HG02623 (cell line): Measurements from ENCODE around the gene PARP4.
"Not testable (repeated sequence)": the region's sequence is repeated elsewhere in the genome, so short reads cannot be mapped to it uniquely, and the experiment has no call there.

Experiments used
- ATAC-seq: cut with Tn5 transposase; IDR thresholded peaks from one replicate; pipeline ENCODE4 v1.9.1; 2021; ENCODE audit warnings: moderate library complexity; ENCODE audit not compliant: unreplicated experiment

Gene PARP4

DNA sequence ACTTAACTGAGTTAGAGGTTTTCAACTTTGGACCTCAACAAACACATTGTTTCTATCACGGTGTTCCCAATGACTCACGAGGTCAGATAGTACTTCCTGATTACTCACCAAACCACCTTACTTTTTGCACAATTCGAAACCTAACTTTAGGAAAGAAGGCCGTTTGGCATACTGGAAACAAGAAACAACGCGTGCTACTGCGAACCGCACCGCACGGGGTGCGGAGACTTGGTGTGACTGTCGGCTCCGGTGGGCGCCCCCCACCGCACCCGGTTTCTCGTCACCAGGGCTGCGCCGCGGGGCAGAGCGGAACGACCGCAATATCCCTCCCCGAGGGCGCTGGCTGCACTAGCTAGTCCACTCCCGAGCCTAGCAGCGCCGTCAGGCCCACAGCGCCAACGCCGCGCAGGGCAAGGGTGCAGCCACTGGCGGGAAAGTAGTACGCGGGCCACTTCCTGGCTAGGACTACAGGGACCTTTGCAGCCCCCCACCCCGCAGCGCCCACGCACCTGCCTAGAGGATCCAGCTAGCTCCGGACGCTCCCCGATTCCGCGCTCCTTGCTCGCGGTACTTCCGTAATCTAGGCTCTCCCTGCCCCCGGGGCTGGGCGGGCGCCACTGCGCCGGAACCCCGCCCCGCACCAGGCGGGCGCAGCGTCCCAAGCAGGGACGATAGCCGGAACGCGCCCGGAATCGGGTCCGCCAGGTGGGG, at the start of gene PARP4:
Gene PARP4, minus strand, starts transcription at position 582 of the 711 bp plus-strand sequence. CDS start 9,002 bp downstream, outside the sequence.
- ATAC-seq, result peak; percentile 71

DNA sequence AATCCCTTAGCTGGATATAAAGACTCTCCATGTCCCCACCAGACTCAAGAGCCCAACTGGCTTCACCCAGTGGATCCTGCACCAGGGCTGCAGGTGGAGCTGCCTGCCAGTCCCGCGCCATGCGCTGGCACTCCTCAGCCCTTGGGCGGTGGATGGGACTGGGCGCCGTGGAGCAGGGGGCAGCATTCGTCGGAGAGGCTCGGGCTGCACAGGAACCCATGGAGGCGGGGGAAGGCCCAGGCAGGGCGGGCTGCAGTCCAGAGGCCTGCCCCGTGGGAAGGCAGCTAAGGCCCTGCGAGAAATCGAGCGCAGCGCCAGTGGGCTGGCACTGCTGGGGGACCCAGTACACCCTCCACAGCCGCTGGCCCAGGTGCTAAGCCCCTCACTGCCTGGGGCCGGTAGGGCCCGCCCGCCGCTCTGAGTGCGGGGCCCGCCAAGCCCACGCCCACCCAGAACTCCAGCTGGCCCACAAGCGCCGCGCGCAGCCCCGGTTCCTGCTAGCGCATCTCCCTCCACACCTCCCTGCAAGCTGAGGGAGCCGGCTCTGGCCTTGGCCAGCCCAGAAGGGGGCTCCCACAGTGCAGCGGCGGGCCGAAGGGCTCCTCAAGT, 48.1 kb upstream of the PARP4 start:
- ATAC-seq, result not testable (repeated sequence)

DNA sequence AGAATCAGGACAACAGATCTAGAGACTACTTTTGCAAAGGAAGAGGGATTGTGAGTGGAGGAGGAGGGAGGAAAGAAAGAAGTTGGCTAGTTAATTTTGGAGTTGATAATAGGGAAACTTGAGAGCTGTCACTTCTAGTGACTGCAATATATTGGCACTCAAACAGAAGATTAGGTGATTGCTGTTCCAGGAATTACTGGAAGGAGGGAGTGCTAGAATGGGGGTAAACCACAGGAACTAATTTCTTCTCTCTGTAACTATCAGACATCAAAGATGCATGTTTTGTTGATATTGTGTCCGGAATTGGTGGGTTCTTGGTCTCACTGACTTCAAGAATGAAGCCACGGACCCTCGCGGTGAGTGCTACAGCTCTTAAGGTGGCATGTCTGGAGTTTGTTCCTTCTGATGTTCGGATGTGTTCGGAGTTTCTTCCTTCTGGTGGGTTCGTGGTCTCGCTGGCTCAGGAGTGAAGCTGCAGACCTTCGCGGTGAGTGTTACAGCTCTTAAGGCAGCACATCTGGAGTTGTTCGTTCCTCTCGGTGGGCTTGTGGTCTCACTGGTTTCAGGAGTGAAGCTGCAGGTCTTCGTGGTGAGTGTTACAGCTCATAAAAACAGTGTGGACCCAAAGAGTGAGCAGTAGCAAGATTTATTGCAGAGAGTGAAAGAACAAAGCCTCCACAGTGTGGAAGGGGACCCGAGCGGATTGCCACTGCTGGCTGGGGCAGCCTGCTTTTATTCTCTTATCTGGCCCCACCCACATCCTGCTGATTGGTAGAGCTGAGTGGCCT, 47.0 kb upstream of the PARP4 start:
- ATAC-seq, result not testable (repeated sequence)

DNA sequence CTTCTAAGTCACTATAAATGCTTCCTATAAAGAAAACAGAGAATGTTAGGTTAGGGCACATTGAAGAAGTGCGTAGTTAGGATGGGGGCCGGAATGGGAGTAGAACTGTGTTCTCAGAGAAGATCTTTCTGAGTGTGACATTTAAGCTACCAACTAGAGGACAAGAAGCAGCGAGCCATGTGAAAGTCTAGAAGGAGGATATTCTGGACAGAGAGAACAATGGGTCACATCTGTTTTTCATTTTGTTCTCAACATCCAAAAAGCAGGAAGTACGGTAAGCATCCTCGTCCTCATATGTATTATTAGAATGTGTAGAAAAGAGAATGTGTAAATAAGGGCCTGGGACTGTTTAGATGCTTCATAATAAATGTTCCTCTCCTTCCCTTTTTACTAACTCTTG, 44.5 kb upstream of the PARP4 start:
- no peak for ATAC-seq

DNA sequence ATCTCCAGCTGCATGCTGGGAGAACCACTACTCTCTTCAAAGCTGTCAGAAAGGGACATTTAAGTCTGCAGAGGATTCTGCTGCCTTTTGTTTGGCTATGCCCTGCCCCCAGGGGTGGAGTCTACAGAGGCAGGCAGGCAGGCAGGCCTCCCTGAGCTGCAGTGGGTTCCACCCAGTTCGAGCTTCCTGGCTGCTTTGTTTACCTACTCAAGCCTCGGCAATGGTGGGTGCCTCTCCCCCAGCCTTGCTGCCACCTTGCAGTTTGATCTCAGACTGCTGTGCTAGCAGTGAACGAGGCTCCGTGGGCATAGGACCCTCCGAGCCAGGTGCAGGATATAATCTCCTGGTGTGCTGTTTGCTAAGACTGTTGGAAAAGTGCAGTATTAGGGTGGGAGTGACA, 41.3 kb upstream of the PARP4 start:
- not testable (repeated sequence) for ATAC-seq

DNA sequence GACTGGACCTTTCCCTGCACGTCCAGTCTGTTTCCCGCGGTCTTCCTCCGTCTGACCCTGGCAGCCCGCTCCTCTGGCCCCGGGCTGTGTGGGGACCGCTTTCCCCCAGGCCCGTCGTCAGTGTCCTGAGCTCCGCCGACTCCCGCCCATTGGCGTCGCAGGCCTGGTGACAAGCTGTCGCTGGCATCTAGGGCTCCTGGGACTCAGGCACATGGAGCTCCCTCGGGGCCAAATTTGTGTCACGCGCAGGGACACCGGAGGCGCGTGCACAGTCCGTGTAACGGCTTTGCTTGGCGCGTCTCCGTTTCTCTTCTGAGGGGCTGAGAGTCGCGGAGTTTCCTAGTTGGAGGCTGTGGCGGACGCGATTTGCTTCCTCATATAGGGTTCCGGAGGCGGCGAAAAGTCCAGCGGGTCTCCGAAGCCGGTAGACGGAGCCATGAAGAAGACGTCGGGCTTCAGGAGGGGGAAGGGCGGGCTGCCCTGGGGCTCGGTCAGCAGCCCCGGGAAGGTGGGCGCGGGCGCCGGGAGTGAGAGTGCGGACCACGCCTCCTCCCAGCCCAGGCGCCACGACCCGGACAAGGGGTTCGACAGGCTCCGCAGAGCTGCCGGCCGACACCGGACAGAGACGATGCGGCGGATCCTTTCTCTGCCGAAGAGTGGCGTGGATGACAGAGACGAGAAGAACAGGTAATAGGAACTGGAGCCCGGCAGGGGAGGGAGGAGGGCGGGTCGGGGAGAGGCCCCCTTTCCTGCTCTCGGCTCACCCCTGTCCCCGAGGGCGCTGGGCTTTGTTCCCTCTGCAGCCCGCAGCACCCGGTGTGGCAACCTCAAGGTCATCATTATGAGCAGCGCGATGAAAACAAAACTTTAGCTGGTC, 29.1 kb upstream of the PARP4 start:
- peak; percentile 63 for ATAC-seq

DNA sequence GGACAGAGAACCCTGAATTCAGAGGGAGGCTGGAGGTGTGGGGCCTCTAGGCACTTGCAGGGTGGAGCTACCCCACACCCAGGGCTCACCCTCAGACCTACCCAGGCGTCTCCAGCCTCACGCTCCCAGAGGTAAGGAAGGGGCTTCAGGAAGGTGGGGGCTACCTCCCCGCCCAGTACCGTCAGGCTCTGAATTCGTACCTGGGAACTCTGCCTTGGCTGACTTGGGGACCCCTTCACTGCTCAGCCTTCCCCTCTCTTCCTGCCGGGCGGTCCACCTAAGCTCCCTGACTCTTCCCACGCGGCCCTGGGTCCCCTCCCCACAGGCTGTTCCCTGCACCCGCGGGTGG, 28.5 kb upstream of the PARP4 start:
- no peak for ATAC-seq

DNA sequence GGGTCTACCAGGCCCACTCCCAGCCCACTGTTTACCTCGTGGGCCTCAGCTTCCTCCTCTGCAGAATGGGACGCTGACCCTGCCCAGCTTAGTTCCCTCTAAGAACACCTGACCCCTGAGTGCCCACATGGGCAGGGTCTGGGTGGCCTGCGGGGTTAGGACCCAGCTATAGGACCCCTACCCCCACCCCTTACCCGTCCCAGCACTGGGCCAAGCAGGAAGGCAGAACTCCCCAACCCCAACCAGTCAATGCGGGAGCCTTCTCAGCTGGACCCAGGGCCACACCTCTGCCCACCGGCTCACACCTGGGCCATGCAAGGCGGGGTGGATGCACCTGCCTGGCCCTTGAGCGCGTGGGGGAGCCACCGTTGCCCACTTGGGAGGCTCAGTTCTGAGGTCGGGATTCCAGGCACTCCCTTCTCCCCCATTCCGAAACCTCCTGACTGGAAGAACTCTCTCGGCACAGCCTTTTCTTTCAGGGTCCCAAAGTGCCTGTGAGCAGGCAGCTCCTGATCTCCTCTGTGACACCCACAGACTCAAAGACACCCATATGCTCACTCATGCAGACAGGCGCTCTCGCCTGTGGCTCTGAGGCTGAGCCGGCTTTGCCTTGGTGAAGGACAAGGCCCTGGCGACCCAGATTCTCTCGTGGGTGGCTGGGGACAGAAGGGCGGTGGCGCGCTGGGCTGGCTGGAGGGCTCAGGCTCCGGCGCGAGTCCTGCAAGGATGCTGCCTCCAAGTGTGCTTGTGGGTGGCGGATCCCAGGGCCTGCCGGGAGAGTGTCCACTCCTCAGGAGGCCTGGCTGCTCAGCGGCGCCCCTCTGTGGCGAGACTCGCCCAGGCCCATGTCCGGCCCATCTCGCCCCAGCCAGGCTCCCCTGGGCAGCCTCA, 27.9 kb upstream of the PARP4 start:
- no peak for ATAC-seq

DNA sequence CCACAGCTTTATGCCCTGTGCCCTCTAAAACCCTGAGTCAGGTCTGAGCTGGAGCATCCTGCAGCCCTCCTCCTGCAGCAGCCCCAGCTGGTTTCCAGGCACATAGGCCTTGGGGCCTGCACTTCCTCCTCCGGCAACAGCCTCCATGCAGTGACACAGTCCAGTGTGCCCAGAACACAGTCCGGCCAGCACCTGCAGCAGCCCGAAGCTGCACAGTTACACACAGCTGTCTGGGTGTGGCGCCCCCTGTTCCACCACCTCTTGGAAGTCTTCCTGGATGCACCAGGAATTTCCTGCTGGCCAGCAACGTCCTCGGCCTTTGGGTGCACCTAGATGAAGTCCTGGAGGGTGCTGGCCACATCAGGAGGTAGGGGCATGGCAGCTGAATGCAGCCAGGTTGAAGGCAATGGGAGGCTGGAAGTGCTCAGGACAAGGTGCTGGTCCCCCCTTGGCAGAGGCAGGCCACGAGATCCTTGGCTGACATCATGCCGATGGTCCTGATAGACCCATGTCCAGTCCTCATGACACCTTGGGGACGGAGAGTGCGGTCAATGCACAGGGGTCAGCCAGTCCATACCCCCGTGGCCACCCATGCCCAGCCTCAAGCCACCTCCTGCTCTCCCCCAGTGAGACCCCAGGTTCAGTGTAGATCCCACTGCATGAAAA, 27.1 kb upstream of the PARP4 start:
- ATAC-seq, result no peak

DNA sequence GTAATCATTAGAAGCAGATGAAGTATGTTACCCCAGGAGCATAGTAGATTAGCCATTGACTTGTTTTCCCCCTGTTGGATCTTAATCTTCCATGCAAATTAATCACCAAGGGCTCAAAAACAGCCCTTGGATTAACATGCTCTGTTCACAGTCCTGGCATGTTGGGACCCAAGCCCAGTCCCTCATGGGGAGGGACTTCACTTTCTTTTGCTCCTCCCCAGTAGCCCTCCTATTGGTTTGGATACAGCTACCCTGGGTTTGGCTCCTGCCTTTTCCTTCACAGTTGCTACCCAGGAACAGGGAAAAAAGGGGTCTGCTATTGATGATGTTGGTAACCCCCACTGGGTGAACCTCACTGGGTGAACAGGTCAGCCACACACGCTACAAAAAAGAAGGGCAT, 16.9 kb upstream of the PARP4 start:
- no peak for ATAC-seq

DNA sequence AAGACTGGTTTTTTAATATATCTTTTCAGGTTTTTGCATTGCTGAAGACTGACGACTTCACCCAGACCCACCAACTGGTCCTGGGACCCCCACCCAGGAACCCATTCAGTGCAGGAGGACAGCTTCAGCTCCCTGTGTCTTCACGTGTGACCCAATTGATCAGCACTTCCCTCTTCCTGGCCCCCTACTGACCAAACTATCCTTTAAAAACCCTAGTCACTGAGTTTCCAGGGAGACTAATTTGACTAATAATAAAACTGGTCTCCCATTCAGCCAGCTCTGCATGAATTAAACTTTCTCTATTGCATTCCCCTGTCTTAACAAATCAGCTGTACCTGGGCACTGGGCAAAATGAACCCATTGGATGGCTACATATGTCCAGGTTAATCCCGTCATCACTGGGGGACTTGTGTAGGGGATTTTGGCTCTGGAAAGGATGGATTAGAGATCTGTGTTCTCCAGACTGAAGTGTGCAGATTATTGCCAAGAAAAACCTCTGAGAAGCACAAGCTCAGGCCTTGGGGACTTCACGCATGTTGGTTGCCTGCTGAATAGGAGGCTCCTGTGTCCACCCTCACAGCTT, 16.3 kb upstream of the PARP4 start:
- ATAC-seq, result no peak

DNA sequence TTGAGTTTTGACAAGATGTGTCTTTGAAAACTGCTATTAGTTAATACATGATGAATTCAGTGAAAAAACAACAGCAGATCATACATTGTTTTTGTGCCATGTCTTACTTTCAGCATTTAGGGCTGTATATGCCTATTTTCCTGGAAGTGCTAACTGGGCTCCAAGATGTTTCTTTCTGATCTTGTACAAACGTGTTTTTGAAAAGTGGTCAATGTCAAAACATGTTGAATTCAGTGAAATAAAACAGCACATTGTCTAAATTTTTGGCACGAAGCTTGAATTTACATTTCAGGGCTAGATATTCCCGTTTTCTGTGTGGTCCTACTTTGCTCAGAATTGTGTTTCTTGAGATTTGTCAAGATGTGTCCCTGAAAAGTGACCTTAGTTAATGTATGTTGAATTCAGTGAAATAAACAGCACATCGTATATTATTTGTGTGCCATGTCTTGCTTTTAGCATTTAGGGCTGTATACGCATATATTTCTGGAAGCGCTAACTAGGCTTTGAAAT, 14.7 kb upstream of the PARP4 start:
- ATAC-seq, result no peak

DNA sequence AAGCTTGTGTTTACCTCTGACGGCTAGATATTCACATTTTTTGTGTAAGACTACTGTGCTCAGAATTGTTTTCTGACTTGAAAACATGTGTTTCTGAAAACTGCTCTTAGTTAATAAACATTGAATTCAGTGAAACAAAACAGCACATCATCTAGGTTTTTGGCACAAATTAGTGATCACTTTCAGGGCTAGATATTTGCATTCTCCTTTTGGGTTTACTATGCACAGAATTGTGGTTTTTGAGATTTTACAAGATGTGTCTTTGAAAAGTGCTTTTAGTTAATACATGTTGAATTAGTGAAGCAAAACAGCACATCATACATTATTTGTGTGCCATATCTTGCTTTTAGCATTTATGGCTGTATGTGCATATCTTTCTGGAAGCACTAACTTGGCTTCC, 8.2 kb upstream of the PARP4 start:
- ATAC-seq, result no peak

DNA sequence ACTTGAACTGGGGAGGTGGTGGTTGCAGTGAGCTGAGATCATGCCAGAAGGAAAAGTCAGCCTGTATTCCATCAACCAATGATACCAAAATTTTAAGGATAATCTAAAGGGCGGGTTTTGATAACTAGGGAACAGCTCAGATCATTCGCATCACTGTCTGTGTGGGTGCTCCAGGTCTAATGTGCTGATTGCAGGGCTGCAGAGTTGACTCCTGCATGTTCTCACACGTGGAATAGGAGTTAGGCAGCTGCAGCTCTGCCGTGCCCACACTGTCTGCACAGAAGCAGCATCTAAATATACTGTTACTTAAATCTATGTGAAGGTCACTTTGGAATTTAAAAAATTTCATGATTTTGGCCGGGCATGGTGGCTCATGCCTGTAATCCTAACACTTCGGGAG, 4.3 kb upstream of the PARP4 start:
- no peak for ATAC-seq

DNA sequence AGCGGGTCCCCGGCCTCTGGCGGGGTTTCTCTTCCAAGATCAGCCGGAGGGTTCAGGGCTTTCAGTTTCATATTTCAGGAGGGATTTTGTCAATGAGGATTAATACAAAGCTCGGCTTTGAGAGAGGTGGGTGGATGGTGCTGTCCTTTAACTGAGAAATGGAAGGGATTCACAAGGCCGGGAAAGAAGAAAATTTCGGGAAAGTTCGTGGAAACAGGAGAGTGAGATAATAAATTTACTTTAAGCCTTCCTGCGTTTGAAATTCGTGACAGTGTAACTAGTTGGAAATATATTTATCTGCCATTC, 283 bp upstream of the PARP4 start:
- no peak for ATAC-seq

DNA sequence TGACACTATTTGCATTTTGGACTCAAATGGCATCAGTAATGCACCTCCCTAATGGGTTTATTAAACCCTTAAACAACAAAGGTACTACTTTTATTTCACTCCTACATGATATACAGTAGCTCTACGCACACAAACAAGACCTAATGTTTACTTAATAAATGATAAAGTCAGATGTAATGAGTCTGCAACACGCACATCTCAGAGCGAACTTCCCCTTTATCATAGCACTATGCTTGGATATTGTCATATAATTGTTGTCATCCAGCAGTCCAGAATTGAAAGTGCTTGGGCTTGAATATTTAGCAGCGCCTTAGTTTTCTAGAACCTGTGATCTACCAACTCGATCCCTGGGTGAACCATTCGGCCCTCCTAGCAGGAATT, 772 bp downstream of the PARP4 start:
- ATAC-seq, result peak; percentile 4

DNA sequence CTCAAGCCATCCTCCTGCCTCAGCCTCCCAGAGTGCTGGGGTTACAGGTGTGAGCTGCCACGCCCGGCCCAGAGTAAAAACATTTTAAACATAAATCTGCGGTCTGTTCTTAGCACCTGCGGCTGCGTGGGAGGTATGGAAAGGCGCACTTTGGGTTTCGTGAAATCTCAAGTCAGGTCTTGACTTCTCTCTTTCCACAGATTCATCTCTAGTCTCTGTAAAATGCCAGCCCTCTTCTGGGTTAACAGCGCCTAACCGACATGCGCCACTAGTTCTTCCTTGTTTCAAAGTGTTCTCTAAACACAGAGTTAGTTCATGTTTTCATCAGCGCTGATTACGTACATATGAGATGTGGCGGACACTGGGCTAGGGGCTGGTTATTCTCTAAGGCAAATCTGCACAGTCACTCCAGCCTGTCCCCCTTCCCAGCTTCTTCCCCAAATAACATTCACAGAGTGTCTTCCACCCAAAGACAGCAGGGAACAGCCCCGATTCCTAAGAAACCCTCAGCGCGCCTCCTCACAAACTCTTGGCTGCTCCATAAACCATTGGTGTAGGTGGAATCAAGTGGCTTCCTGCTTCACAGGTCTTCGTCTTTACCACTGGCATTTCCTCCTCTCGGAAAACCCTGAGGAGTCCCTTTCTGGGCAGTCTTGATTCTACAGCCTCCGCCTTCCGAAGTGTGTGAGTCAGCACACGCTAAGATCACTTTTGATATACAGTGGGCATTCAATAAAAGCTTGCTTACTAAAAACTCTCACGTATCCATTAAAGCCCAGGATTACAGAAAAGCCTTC, 1.4 kb downstream of the PARP4 start:
- peak; percentile 35 for ATAC-seq

DNA sequence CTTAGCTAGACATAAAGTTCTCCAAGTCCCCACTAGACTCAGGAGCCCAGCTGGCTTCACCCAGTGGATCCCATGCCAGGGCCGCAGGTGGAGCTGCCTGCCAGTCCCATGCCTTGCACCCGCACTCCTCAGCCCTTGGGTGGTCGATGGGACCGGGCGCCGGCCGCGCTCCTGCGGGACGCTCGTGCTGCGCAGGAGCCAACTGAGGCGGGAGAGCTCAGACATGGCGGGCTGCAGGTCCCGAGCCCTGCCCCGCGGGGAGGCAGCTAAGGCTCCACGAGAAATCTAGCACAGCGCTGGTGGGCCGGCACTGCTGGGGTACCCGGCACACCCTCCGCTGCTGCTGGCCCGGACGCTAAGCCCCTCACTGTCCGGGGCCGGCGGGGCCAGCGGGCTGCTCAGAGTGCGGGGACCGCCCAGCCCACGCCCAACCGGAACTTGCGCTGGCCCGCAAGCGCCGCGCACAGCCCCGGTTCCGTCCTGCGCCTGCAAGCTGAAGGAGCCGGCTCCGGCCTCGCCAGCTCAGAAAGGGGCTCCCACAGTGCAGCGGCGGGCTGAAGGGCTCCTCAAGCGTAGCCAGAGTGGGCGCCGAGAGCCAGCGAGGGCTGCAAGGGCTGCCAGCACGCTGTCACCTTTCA, 5.8 kb downstream of the PARP4 start:
- ATAC-seq, result no peak
